GM23248 (cell line): ENCODE data around the gene MORN1. TPM values are rescaled to one million over a fixed set of nuclear protein-coding genes. Genes with fewer than 3 reads are reported as not detected.

Experiments
- DNase-seq: peaks from one replicate; pipeline ENCODE4 v3.0.0-alpha.2; 2015
- H2AFZ ChIP-seq: fragments of 200-600 bp; sonication (generic); 2 replicates; pipeline ENCODE4 v1.6.1; 2016; ENCODE audit warnings: antibody characterized with exemption
- H3F3A ChIP-seq: fragments of 200-600 bp; sonication (generic); 2 replicates; pipeline ENCODE4 v1.6.1; 2016; ENCODE audit warnings: mild to moderate bottlenecking, antibody characterized with exemption, mixed run types; ENCODE audit not compliant: insufficient read depth
- H3K27ac ChIP-seq: fragments of 200-600 bp; sonication (generic); 2 replicates; pipeline ENCODE4 v1.5.1; 2016; ENCODE audit warnings: mild to moderate bottlenecking
- H3K27me3 ChIP-seq: fragments of 200-600 bp; sonication (generic); replicated peaks from 2 replicates; pipeline ENCODE4 v1.6.1; 2016; ENCODE audit warnings: mild to moderate bottlenecking; ENCODE audit not compliant: insufficient read depth
- H3K36me3 ChIP-seq: fragments of 200-600 bp; sonication (generic); 2 replicates; pipeline ENCODE4 v1.6.1; 2016; ENCODE audit warnings: low read depth, mild to moderate bottlenecking
- H3K4me1 ChIP-seq: fragments of 200-600 bp; sonication (generic); 2 replicates; pipeline ENCODE4 v1.6.1; 2016; ENCODE audit warnings: mild to moderate bottlenecking; ENCODE audit not compliant: insufficient read depth
- H3K4me2 ChIP-seq: fragments of 200-600 bp; sonication (generic); one replicate; pipeline ENCODE4 v1.6.1; 2016; ENCODE audit warnings: mild to moderate bottlenecking; ENCODE audit not compliant: unreplicated experiment
- H3K4me3 ChIP-seq: fragments of 200-600 bp; sonication (generic); 2 replicates; pipeline ENCODE4 v1.5.1; 2016; ENCODE audit warnings: mild to moderate bottlenecking
- H3K79me2 ChIP-seq: fragments of 200-600 bp; sonication (generic); 2 replicates; pipeline ENCODE4 v1.6.1; 2016; ENCODE audit warnings: mild to moderate bottlenecking; ENCODE audit not compliant: insufficient read depth
- H3K9ac ChIP-seq: fragments of 200-600 bp; sonication (generic); 2 replicates; pipeline ENCODE4 v1.6.1; 2016; ENCODE audit warnings: mild to moderate bottlenecking
- H3K9me2 ChIP-seq: fragments of 200-600 bp; sonication (generic); 2 replicates; pipeline ENCODE4 v1.6.1; 2016; ENCODE audit warnings: mixed run types, mild to moderate bottlenecking, moderate library complexity; ENCODE audit not compliant: insufficient read depth
- H3K9me3 ChIP-seq: fragments of 200-600 bp; sonication (generic); one replicate; pipeline ENCODE4 v1.6.1; 2017; ENCODE audit warnings: low read depth
- H4K20me1 ChIP-seq: fragments of 200-600 bp; sonication (generic); 2 replicates; pipeline ENCODE4 v1.6.0; 2016; ENCODE audit not compliant: insufficient read depth
- EZH2 ChIP-seq: fragments of 200-600 bp; sonication (generic); IDR thresholded peaks from 2 replicates; pipeline ENCODE4 v1.6.1; 2018; ENCODE audit warnings: antibody characterized with exemption, mild to moderate bottlenecking; ENCODE audit not compliant: insufficient read depth, poor library complexity, severe bottlenecking
- EZH2phosphoT487 ChIP-seq: fragments of 200-600 bp; sonication (generic); IDR thresholded peaks from 2 replicates; pipeline ENCODE4 v1.6.1; 2018; ENCODE audit warnings: antibody characterized with exemption, moderate library complexity, mild to moderate bottlenecking, low read depth; ENCODE audit not compliant: insufficient read depth
- WGBS, 2 experiments: methylation state at CpG; one replicate each; pipeline ENCODE4 v1.1.6; 2015 to 2017; ENCODE audit warnings: low lambda C conversion rate in 2 of 2, low coverage in 1 of 2; ENCODE audit errors: missing lambda C conversion rate in 2 of 2; 5-methylcytosine and 5-hydroxymethylcytosine counted together
- in situ Hi-C: fragments of 300-500 bp; cut with MboI; formaldehyde crosslinking; loops from 2 replicates; pipeline ENCODE4 v1.15.0; 2020
- polyA plus RNA-seq: library from polyadenylated mRNA; unstranded; fragments of >200 nt; fragmentation: Nextera tagmentation; extraction: Ambion mirVana; gene quantifications from 2 replicates; pipeline ENCODE4 v1.2.1, GENCODE V29; 2016
- total RNA-seq: library from RNA; depleted of rRNA; stranded (reverse); fragments of >200 nt; shearing (Covaris generic); gene quantifications from 2 replicates; pipeline ENCODE4 v1.2.3, GENCODE V29; 2014

MORN1 gene
- total and polyA plus RNA-seq, 2 experiments from 2014 or later: 7.2 to 8.8 TPM

GRCh38 chr1:2386636-2387611 is 4.4 kb downstream of the MORN1 start:
- no peaks in the 10 kb centered on the region for H3K4me1 ChIP-seq
- no peak for DNase-seq
- no peaks in the 10 kb centered on the region for H3K9me2 ChIP-seq
- no peak overlapping the region for H3K9ac ChIP-seq
- no peaks in the 10 kb centered on the region for H3K27me3 ChIP-seq
- in situ Hi-C loops: no loop called here
- TF ChIP-seq EZH2: no peak
- TF ChIP-seq EZH2phosphoT487: no peak
- H3K27ac ChIP-seq: no peak overlapping the region
- no peaks in the 10 kb centered on the region for H3K9me3 ChIP-seq
- H3F3A ChIP-seq: no peaks in the 10 kb centered on the region
- H4K20me1 ChIP-seq: no peaks in the 10 kb centered on the region
- no peak overlapping the region for H2AFZ ChIP-seq
- peaks cover 17% of the 10 kb centered on the region for H3K79me2 ChIP-seq
- H3K36me3 ChIP-seq: no peaks in the 10 kb centered on the region; the same call in 1 of the 2 replicates
- 95% methylated on average over 24 to 30 of the region's 30 CpGs for WGBS, 2 experiments
- H3K4me3 ChIP-seq: no peak overlapping the region
- H3K4me2 ChIP-seq: no peak overlapping the region

- 90 to 94% methylated on average over 17 to 19 of the region's 19 CpGs for WGBS, 2 experiments
Observed at GRCh38 chr1:2385606-2386280, 5.6 kb downstream of the MORN1 start.

GRCh38 chr1:2384941-2385481 is 6.3 kb downstream of the MORN1 start:
- Histone ChIP-seq H3K79me2 (peaks cover 5% of the 10 kb centered on the region), H3K4me3 (no peak overlapping the region), H3K4me2 (no peak overlapping the region), H3K4me1 (no peaks in the 10 kb centered on the region), H3K27ac (no peak overlapping the region), H3F3A (no peaks in the 10 kb centered on the region), H3K27me3 (no peaks in the 10 kb centered on the region), H3K9ac (no peak overlapping the region), H3K36me3 (no peaks in the 10 kb centered on the region; the same call in 1 of the 2 replicates), H3K9me3 (no peaks in the 10 kb centered on the region), H2AFZ (no peak overlapping the region), H4K20me1 (no peaks in the 10 kb centered on the region), H3K9me2 (no peaks in the 10 kb centered on the region)
- WGBS, 2 experiments: 83 to 86% methylated on average over 27 to 41 of the region's 41 CpGs
- TF ChIP-seq EZH2phosphoT487 (no peak), EZH2 (no peak)
- in situ Hi-C loops: no loop called here
- no peak for DNase-seq

More at GRCh38 chr1:2385606-2386280, 5.6 kb downstream of the MORN1 start:
- no peak for DNase-seq
- H2AFZ ChIP-seq: no peak overlapping the region
- H3K4me1 ChIP-seq: no peaks in the 10 kb centered on the region
- TF ChIP-seq EZH2phosphoT487 (no peak), EZH2 (no peak)
- no peak overlapping the region for H3K27ac ChIP-seq
- H3K4me2 ChIP-seq: no peak overlapping the region
- H4K20me1 ChIP-seq: no peaks in the 10 kb centered on the region
- no peak overlapping the region for H3K9ac ChIP-seq
- in situ Hi-C loops: no loop called here
- no peak overlapping the region for H3K4me3 ChIP-seq
- H3K79me2 ChIP-seq: peaks cover 13% of the 10 kb centered on the region
- no peaks in the 10 kb centered on the region; the same call in 1 of the 2 replicates for H3K36me3 ChIP-seq
- H3K9me3 ChIP-seq: no peaks in the 10 kb centered on the region
- H3F3A ChIP-seq: no peaks in the 10 kb centered on the region
- H3K27me3 ChIP-seq: no peaks in the 10 kb centered on the region
- no peaks in the 10 kb centered on the region for H3K9me2 ChIP-seq

GRCh38 chr1:2384130-2384860 is 7.1 kb downstream of the MORN1 start:
- WGBS, 2 experiments: 92% methylated on average over 21 of the region's 21 CpGs

More at GRCh38 chr1:2384130-2384860, 7.1 kb downstream of the MORN1 start:
- Histone ChIP-seq H3K27me3 (no peaks in the 10 kb centered on the region), H3K79me2 (no peaks in the 10 kb centered on the region; the same call in 1 of the 2 replicates), H3K27ac (no peak overlapping the region), H3K36me3 (no peaks in the 10 kb centered on the region; the same call in 1 of the 2 replicates), H3F3A (no peaks in the 10 kb centered on the region), H4K20me1 (no peaks in the 10 kb centered on the region), H3K9ac (no peak overlapping the region), H3K9me3 (no peaks in the 10 kb centered on the region), H3K4me3 (no peak overlapping the region), H3K4me1 (no peaks in the 10 kb centered on the region), H3K4me2 (no peak overlapping the region), H2AFZ (no peak overlapping the region), H3K9me2 (no peaks in the 10 kb centered on the region)
- in situ Hi-C loops: no loop called here
- DNase-seq: no peak
- TF ChIP-seq EZH2phosphoT487 (no peak), EZH2 (no peak)
